ENCODE data around the gene NTRK2. TPM values are rescaled to one million over a fixed set of nuclear protein-coding genes. Genes with fewer than 3 reads are reported as not detected.

Gene NTRK2
- total RNA-seq, 2 experiments from 2014 or later, result 0.06 TPM; not detected in 1

DNA sequence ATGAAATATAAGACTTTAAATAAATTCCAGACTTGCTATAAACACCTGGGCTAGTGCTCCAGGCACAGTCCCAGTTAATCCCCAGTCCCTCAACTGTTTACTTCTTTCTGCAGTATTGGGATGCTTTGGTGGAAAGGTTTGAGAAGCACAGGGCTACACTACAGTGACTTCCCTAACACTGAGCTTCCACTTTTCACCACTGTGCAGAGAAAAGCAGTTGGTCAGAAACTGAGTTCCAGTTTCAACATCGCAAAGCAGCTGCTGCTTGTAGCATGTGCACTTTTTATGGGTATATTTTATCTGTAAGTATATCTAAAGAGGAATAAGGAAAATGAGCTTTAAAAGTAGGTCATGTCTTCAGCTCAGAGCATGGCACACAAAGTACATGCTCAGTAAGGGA, 339.7 kb downstream of the NTRK2 start:
- ChIA-PET POLR2A (no interaction called here), CTCF (ENCODE audit: unreplicated experiment) (no interaction called here)
- Histone ChIP-seq H3K79me2 (ENCODE audit: insufficient read depth, low read depth, low read length) (no peaks in the 10 kb centered on the region), H3K9me2 (ENCODE audit: insufficient read depth, low read length) (no peaks in the 10 kb centered on the region), H3K4me2 (ENCODE audit: low read length) (no peak overlapping the region), H3K36me3 (ENCODE audit: insufficient read depth, low read length) (no peaks in the 10 kb centered on the region), H3K9me3 (ENCODE audit: low read length) (no peaks in the 10 kb centered on the region), H3K4me1 (ENCODE audit: insufficient read depth, low read length, poor library complexity, severe bottlenecking) (no peaks in the 10 kb centered on the region), H3K4me3 (ENCODE audit: low read depth, low read length, poor library complexity, severe bottlenecking) (no peak overlapping the region), H2AFZ (ENCODE audit: low read length) (no peak overlapping the region), H3K27ac (ENCODE audit: low read depth, low read length, poor library complexity, severe bottlenecking) (no peak overlapping the region), H4K20me1 (ENCODE audit: insufficient read depth, low read length) (no peaks in the 10 kb centered on the region)
- intact Hi-C loops (cut with micrococcal nuclease; ENCODE audit: unreplicated experiment), result no loop called here
- no peak for TF ChIP-seq EZH2phosphoT487 (IDR thresholded peaks at IDR 0.05; ENCODE audit: borderline replicate concordance, low read depth, low read length)
- TF ChIP-seq, protein P1, sequence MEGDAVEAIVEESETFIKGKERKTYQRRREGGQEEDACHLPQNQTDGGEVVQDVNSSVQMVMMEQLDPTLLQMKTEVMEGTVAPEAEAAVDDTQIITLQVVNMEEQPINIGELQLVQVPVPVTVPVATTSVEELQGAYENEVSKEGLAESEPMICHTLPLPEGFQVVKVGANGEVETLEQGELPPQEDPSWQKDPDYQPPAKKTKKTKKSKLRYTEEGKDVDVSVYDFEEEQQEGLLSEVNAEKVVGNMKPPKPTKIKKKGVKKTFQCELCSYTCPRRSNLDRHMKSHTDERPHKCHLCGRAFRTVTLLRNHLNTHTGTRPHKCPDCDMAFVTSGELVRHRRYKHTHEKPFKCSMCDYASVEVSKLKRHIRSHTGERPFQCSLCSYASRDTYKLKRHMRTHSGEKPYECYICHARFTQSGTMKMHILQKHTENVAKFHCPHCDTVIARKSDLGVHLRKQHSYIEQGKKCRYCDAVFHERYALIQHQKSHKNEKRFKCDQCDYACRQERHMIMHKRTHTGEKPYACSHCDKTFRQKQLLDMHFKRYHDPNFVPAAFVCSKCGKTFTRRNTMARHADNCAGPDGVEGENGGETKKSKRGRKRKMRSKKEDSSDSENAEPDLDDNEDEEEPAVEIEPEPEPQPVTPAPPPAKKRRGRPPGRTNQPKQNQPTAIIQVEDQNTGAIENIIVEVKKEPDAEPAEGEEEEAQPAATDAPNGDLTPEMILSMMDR (conservative IDR thresholded peaks at IDR 0.05; ENCODE audit: low read length), result no peak
- no TSS peak for BruUV-seq (replicated peaks)
- no peak for DNase-seq (ENCODE audit: low spot score)

DNA sequence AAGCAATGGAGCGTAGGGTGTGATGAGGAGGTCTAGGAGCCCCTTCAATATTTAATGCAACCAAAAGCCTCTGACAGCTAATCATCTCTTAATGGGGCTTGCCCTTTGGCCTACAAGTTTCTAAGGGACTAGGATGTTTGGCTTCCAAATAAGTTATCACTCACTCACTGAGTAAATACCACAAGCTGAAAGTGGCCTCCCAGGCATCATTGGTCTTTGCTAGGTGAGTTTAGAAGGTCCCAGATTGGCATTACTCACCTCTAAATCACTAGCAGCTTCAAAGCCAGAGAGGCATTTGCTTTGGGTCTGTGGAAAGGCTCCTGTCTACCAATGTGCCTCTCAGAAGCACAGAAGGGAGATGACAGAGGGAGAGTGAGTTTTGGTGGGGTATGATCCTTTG, 344.2 kb downstream of the NTRK2 start:
- H3K4me3 ChIP-seq (ENCODE audit: low read depth, low read length, poor library complexity, severe bottlenecking), result no peak overlapping the region
- DNase-seq (ENCODE audit: low spot score), result no peak
- H3K9me2 ChIP-seq (ENCODE audit: insufficient read depth, low read length), result no peaks in the 10 kb centered on the region
- intact Hi-C loops (cut with micrococcal nuclease; ENCODE audit: unreplicated experiment), result no loop called here
- H4K20me1 ChIP-seq (ENCODE audit: insufficient read depth, low read length), result no peaks in the 10 kb centered on the region
- no TSS peak for BruUV-seq (replicated peaks)
- no peak overlapping the region for H3K27ac ChIP-seq (ENCODE audit: low read depth, low read length, poor library complexity, severe bottlenecking)
- no peak for TF ChIP-seq EZH2phosphoT487 (IDR thresholded peaks at IDR 0.05; ENCODE audit: borderline replicate concordance, low read depth, low read length)
- TF ChIP-seq, protein P1 (conservative IDR thresholded peaks at IDR 0.05; ENCODE audit: low read length), result no peak
- no peaks in the 10 kb centered on the region for H3K4me1 ChIP-seq (ENCODE audit: insufficient read depth, low read length, poor library complexity, severe bottlenecking)
- no peak overlapping the region for H2AFZ ChIP-seq (ENCODE audit: low read length)
- CTCF ChIA-PET (ENCODE audit: unreplicated experiment), result no interaction called here
- no peaks in the 10 kb centered on the region for H3K79me2 ChIP-seq (ENCODE audit: insufficient read depth, low read depth, low read length)
- H3K36me3 ChIP-seq (ENCODE audit: insufficient read depth, low read length), result no peaks in the 10 kb centered on the region
- POLR2A ChIA-PET, result interaction anchor here (0.6 kb wide), 1 partner anchor 24 kb away, joined by 3 read pairs; no protein-coding TSS in a partner anchor
- no peaks in the 10 kb centered on the region for H3K9me3 ChIP-seq (ENCODE audit: low read length)
- H3K4me2 ChIP-seq (ENCODE audit: low read length), result no peak overlapping the region

DNA sequence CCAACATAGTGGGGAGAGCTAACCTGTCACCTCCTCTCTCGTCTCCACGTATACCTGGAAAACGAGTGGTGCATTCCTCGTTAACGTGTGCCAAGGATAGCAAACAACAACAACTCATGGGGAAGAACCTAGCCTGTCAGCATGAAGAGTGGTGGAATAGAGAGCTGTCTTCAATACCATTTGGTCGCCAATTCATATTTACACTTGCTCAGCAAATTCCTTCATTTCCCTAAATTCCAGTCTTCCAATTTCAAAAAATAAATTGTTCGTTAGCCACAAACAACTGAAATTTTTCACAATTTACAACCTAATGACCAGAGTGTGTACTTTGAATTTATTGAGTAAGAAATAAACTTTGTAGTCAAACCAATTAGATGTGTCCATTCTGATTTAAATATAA, 344.8 kb downstream of the NTRK2 start:
- intact Hi-C loops (cut with micrococcal nuclease; ENCODE audit: unreplicated experiment), result no loop called here

More for the DNA sequence above, 344.8 kb downstream of the NTRK2 start:
- Histone ChIP-seq H3K9me3 (ENCODE audit: low read length) (no peaks in the 10 kb centered on the region), H3K4me3 (ENCODE audit: low read depth, low read length, poor library complexity, severe bottlenecking) (no peak overlapping the region), H3K79me2 (ENCODE audit: insufficient read depth, low read depth, low read length) (no peaks in the 10 kb centered on the region), H3K27ac (ENCODE audit: low read depth, low read length, poor library complexity, severe bottlenecking) (no peak overlapping the region), H3K36me3 (ENCODE audit: insufficient read depth, low read length) (no peaks in the 10 kb centered on the region), H4K20me1 (ENCODE audit: insufficient read depth, low read length) (no peaks in the 10 kb centered on the region), H3K4me2 (ENCODE audit: low read length) (no peak overlapping the region), H3K9me2 (ENCODE audit: insufficient read depth, low read length) (no peaks in the 10 kb centered on the region), H3K4me1 (ENCODE audit: insufficient read depth, low read length, poor library complexity, severe bottlenecking) (no peaks in the 10 kb centered on the region), H2AFZ (ENCODE audit: low read length) (no peak overlapping the region)
- DNase-seq (ENCODE audit: low spot score), result no peak
- ChIA-PET POLR2A (no interaction called here), CTCF (ENCODE audit: unreplicated experiment) (no interaction called here)
- TF ChIP-seq, protein P1 (conservative IDR thresholded peaks at IDR 0.05; ENCODE audit: low read length), result no peak
- TF ChIP-seq EZH2phosphoT487 (IDR thresholded peaks at IDR 0.05; ENCODE audit: borderline replicate concordance, low read depth, low read length), result no peak
- no TSS peak for BruUV-seq (replicated peaks)

Data from OCI-LY7 (cell line).